NOMO-1 treated with DMSO at 0.1 percent for 48 hours (cell line): ENCODE data around the gene USP46.
A peak's percentile ranks its signal among the peaks of the same experiment; 100 is the strongest.

Experiments used
- DNase-seq: peaks from one replicate; lab custom pipeline; 2025; ENCODE audit not compliant: unreplicated experiment; lab: John Stamatoyannopoulos, UW

The USP46 gene

GRCh38 chr4:52657618-52658501 lies 1.2 kb downstream of the USP46 start:
- DNase-seq = no peak

- no peak for DNase-seq
These were observed 1.8 kb downstream of the USP46 start for GRCh38 chr4:52657292-52657617.

GRCh38 chr4:52655506-52655905 lies 3.6 kb downstream of the USP46 start:
- DNase-seq = no peak

- DNase-seq = no peak
These were observed 7.0 kb downstream of the USP46 start for GRCh38 chr4:52651996-52652672.

GRCh38 chr4:52648836-52649235 lies 10.3 kb downstream of the USP46 start:
- no peak for DNase-seq

GRCh38 chr4:52646741-52647140 lies 12.4 kb downstream of the USP46 start:
- DNase-seq = no peak

- no peak for DNase-seq
These were observed 13.0 kb downstream of the USP46 start for GRCh38 chr4:52646096-52646495.

GRCh38 chr4:52645300-52645699 lies 13.8 kb downstream of the USP46 start:
- no peak for DNase-seq

GRCh38 chr4:52643785-52644244 lies 15.3 kb downstream of the USP46 start:
- DNase-seq = no peak

- no peak for DNase-seq
These were observed 15.9 kb downstream of the USP46 start for GRCh38 chr4:52643190-52643589.

GRCh38 chr4:52641854-52642563 lies 17.1 kb downstream of the USP46 start:
- no peak for DNase-seq

- DNase-seq = no peak
These were observed 18.1 kb downstream of the USP46 start for GRCh38 chr4:52640808-52641565.

GRCh38 chr4:52638717-52639116 lies 20.4 kb downstream of the USP46 start:
- DNase-seq = peak; percentile 68

GRCh38 chr4:52637116-52637515 lies 22.0 kb downstream of the USP46 start:
- no peak for DNase-seq

- DNase-seq = no peak
These were observed 23.5 kb downstream of the USP46 start for GRCh38 chr4:52635560-52635959.

- DNase-seq = no peak
These were observed 24.0 kb downstream of the USP46 start for GRCh38 chr4:52635130-52635529.

GRCh38 chr4:52633846-52634245 lies 25.3 kb downstream of the USP46 start:
- DNase-seq = no peak

GRCh38 chr4:52628974-52629373 lies 30.1 kb downstream of the USP46 start:
- DNase-seq = no peak

GRCh38 chr4:52628543-52628942 lies 30.6 kb downstream of the USP46 start:
- no peak for DNase-seq

- no peak for DNase-seq
These were observed 31.2 kb downstream of the USP46 start for GRCh38 chr4:52627876-52628275.

GRCh38 chr4:52625216-52625615 lies 33.9 kb downstream of the USP46 start:
- no peak for DNase-seq
